HG02623 (cell line): ENCODE results near the gene POGZ.

Source experiments
- ATAC-seq: cut with Tn5 transposase; IDR thresholded peaks from one replicate; pipeline ENCODE4 v1.9.1; 2021; ENCODE audit warnings: moderate library complexity; ENCODE audit not compliant: unreplicated experiment

POGZ gene

GRCh38 chr1:151372058-151372934 is 87.0 kb downstream of the POGZ start, which contains the start of gene SELENBP1:
Gene SELENBP1 (minus strand): TSS chr1:151372705. CDS start chr1:151372641, 64 bp downstream.
- no peak for ATAC-seq

DNA sequence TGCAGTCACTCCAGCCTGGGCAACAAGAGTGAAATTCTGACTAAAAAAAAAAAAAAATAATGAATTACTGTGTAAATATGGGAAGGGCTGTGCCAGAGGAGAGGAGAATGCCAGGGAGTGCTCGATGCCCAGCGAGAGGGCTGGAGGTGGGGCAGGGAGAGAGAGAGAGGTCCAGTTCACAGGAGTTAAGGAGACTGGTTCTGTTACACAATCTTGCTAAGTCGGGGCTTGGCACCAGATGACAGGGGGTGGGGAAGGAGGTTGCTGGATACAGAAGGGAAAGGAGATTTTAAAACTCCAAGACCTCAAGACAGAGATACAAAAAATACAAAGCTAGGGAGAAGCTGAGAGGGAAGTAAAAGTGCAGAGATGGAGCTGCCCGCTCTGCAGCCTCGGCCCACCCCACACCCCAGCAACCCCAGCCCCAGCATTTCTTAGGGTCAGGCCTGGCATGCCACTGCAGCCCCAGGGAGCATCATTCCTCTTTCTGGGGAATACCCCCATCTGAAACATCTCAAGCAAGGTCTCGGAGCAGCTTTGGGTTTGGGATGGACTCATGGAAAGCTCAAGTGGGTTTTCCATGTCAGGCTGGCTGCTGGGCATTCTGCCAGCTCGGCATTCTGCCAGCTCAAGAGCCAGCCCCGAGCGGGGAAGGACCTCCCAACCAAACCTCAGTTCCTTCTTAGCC is 87.8 kb downstream of the POGZ start:
- no peak for ATAC-seq

GRCh38 chr1:151370211-151370911 is 88.9 kb downstream of the POGZ start:
- no peak for ATAC-seq

GRCh38 chr1:151369621-151370048 is 89.7 kb downstream of the POGZ start:
- ATAC-seq, result no peak

DNA sequence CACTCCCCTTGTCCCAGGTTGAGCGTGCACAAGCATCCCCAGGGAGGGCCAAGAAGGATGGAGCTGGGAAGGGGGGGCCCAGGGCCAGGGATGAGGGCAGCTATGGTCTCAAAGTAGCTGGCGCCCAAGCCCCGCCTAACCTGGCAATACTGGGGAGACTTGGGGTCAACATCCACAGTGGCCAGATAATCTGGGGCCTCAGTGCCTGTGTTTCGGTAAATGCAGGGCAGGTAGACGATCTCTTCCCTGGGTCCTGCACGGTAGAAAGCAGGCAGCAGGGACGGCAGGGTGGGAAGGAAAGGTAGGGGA is 90.0 kb downstream of the POGZ start:
- ATAC-seq, result no peak

DNA sequence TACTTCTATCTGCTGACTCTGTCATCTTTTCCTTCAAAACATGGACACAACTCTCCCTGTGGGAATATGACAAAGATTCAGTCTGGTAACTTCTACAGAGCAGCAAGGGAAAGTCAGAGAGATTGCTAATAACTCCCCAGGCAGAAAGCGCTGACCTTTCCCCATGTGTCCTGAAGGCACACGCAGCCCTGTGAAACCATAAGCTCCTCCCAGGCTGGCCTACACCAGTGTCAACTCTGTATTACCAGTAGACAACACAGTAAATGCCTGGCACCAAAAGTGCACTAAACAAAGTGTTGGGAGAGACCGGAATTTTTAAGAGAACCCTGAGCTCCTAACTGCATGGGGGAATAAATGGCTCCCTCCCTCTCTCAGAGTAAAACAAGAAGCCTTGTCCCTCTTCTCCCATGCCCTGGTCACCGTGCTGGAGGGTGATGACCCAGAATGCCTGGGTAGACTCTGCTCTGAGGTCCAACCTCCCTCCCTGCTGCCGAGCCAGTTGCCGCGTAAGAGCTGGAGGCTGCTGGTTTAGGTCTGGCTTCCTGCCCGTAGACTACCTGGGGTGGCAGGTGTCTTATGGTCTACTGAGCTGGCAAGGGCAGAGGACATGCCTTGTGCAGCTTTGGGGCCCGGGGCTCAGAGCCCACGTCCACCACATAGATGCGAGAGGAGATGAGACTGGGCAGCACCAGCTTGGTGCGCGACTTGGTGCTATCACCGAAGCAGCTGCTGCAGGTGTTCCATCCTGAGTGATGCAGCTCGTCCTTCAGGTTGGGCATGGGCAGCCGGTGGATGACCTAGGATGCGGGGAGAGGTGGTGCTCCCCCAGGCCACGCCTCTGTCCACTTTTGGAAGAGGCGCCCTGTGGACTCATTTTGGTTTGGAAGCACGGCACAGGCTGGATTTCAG is 90.6 kb downstream of the POGZ start:
- ATAC-seq, result no peak

- ATAC-seq, result no peak
Measured at GRCh38 chr1:151367658-151368392, 91.5 kb downstream of the POGZ start.

- ATAC-seq, result no peak
Measured at GRCh38 chr1:151364996-151365395, 94.3 kb downstream of the POGZ start.

GRCh38 chr1:151362308-151363155 is 96.8 kb downstream of the POGZ start:
- ATAC-seq, result no peak

DNA sequence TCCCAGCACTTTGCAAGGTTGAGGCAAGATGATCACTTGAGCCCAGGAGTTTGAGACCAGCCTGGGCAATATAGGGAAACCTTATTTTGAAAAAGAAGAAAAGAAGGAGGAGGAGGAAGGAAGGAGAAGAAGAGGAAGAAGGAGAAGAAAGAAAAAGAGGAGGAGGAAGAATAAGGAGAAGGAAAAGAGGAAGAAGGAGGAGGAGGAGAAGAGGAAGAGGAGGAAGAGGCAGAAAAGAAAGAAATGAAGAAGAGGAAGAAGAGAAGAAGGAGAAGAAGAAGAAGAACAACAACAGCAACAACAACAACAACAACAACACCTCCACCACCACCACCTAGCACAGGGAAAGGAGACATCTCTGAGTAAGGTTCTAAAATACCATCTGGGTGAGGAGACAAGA is 97.4 kb downstream of the POGZ start:
- no peak for ATAC-seq

DNA sequence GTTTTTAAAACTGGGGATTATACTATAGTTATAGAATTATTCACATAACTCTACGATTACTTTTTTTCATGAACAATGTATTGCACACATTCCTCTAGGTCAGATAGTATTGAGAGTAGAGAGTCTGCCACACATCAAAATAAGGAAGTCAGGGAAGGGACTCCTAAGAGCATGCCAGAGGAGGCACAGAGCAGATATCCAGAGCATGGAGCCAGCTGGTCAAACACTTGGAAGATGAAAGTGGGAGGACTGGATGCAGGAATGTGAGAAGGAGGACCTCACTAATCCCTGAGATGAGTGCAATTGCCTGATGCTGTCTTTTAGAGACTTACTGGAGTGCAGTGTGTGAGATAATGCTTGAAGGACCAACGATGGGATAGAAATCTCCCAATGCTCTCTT is 102.6 kb downstream of the POGZ start:
- ATAC-seq, result no peak
